ENCODE results near the gene BMPER.

DNA sequence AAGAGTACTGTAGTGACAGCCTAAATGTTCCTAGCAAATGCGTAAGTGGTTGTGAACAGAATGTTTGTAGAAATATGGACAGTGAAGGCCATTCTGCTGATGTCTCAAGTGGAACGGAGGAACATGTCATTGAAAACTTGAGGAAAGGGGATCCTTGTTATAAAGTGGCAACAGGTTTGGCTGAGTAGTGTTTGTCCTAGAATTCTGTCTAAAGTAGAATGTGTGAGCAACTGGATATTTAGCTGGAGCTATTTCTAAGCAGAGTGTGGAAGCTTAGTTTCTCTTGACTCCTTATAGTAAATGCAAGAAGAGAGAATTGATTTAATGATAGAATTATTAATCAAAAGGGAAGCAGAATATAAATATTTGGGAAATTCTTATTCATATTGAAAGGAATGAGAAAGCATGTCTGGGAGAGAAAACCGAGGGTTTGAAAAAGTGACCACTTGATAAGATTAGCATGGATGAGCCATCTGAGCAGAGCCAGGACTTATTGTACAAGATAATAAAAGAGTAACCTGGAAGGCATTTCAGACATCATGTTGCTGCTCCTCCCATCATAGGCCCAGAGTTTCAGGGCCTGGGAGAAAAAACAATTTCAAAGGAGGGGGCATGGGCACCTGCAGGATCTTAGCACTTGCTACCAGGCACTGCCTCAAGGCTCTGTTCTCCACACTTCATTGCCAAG lies 276.1 kb downstream of the BMPER start:
- TF ChIP-seq POLR2AphosphoS5 (IDR thresholded peaks at IDR 0.05), result no peak
- TF ChIP-seq, protein P1, sequence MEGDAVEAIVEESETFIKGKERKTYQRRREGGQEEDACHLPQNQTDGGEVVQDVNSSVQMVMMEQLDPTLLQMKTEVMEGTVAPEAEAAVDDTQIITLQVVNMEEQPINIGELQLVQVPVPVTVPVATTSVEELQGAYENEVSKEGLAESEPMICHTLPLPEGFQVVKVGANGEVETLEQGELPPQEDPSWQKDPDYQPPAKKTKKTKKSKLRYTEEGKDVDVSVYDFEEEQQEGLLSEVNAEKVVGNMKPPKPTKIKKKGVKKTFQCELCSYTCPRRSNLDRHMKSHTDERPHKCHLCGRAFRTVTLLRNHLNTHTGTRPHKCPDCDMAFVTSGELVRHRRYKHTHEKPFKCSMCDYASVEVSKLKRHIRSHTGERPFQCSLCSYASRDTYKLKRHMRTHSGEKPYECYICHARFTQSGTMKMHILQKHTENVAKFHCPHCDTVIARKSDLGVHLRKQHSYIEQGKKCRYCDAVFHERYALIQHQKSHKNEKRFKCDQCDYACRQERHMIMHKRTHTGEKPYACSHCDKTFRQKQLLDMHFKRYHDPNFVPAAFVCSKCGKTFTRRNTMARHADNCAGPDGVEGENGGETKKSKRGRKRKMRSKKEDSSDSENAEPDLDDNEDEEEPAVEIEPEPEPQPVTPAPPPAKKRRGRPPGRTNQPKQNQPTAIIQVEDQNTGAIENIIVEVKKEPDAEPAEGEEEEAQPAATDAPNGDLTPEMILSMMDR (IDR thresholded peaks at IDR 0.05), result no peak
- TF ChIP-seq EP300 (IDR thresholded peaks at IDR 0.05), result no peak
- TF ChIP-seq POLR2A (IDR thresholded peaks at IDR 0.05), result no peak

Measured in stomach (tissue), 4 donors.